NCI-H2081 (cell line): ENCODE results near the gene KIF26A.
"Not testable (repeated sequence)": the region's sequence is repeated elsewhere in the genome, so short reads cannot be mapped to it uniquely, and the experiment has no call there.

Source experiments
- DNase-seq, 2 experiments: peaks; one replicate each; lab custom pipeline; 2025; lab: John Stamatoyannopoulos, UW

The KIF26A gene

DNA sequence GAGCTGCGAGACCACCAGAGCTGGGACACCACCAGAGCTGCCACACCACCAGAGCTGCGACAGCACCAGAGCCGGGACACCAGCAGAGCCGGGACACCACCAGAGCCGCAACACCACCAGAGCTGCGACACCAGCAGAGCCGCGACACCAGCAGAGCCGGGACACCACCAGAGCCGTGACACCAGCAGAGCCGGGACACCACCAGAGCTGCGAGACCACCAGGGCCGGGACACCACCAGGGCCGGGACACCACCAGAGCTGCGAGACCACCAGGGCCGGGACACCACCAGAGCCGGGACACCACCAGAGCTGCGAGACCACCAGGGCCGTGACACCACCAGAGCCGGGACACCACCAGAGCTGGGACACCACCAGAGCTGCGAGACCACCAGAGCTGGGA is 69.9 kb downstream of the KIF26A start:
- DNase-seq, result not testable (repeated sequence)

DNA sequence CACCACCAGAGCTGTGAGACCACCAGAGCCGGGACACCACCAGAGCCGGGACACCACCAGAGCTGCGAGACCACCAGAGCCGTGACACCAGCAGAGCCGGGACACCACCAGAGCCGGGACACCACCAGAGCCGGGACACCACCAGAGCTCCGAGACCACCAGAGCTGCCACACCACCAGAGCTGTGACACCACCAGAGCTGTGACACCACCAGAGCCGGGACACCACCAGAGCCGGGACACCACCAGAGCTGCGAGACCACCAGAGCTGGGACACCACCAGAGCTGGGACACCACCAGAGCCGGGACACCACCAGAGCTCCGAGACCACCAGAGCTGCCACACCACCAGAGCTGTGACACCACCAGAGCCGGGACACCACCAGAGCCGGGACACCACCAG is 70.7 kb downstream of the KIF26A start:
- DNase-seq, result not testable (repeated sequence)

DNA sequence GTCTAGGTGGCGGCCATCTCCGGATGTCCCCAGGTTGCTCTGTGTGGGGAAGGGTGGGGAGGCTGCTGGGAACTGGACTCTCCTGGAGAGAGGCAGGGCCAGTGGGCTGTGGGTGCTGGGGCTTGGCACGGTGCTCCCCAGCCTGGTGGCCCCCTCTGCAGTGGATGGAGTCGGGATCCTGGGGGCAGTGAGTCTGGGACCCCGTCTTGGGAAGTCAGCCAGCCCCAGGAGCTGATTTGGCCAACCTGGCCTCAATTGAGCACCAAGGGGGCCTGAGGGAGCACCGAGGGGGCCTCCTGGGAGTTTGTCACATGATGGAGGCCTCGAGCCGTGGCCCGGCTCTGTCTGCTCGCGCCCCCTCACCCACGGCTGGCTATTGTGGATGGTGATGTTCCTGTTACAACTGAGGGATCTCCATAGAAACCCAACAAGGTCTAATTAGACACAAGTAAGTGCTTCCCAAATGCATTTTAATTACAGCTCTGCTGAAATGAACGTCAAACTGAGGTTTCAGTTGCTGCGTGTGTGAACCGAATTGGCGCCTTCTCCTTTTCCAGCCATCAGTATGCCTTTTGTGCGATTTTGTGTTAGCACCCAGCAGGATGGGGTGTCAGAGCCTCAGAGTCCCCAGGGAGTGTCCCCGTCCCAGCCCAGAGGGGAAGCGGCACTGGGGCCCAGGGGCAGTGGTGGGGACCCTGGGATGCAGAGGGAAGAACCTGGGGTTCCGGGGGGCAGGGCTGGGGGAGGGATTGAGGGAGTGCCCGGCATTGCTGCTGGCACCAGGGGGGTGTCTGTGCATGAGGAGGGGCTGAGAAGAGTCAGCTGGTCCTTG is 71.8 kb downstream of the KIF26A start:
- DNase-seq, result peak in 1 of 2 experiments; percentile 41

DNA sequence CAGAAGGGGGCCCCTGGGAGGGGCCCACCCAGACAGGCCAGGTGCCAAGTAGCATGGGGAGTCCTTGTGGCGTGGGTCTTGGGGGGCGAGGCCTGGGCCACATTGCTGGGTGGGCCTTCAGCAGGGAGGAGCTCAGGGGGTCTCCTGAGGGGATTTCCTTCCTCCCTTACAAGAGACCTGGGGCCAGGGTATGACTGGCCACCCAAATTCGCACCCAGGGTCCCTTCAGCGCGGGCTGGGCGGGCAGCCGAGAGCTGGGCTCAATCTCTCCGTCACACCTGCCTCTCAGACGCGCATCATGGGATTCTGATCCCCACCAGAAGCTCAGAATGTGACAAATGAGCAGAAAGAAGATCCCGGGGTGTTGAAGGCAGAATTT is 72.4 kb downstream of the KIF26A start:
- no peak for DNase-seq

DNA sequence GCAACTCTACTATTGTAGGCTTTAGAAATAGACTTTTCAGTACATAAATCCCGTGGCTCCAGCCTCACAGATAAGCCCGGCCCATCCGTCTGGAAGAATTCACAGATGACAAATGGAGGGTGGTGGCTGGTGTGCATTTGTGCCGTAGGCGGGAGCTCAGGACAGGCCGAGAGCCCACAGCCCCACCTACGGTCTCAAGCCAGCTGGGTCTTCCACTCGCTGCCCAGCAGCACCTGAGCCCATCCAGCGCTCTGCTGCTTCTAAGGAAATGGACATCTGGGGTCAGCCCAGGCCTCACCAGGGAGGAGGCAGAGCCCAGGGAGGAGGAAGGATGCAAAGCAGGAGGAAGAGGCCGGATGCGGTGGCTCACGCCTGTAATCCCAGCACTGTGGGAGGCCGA is 72.8 kb downstream of the KIF26A start:
- DNase-seq, result no peak

DNA sequence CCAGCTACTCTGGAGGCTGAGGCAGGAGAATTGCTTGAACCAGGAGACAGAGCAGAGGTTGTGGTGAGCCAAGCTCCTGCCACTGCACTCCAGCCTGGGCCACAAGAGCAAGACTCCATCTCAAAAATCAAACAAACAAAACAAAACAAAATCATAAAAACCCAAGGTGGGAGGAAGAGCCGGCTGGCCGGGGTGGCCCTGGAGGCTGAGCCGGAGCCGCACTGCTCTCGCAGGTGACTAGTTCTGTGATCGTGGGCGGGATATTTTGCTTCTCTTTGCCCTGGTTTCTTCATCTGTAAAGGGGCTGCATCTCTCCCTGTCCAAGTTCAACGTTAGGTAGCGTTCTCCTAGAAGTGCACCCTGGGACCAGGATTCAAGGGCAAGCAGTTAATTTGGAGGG is 73.4 kb downstream of the KIF26A start:
- DNase-seq, result no peak

DNA sequence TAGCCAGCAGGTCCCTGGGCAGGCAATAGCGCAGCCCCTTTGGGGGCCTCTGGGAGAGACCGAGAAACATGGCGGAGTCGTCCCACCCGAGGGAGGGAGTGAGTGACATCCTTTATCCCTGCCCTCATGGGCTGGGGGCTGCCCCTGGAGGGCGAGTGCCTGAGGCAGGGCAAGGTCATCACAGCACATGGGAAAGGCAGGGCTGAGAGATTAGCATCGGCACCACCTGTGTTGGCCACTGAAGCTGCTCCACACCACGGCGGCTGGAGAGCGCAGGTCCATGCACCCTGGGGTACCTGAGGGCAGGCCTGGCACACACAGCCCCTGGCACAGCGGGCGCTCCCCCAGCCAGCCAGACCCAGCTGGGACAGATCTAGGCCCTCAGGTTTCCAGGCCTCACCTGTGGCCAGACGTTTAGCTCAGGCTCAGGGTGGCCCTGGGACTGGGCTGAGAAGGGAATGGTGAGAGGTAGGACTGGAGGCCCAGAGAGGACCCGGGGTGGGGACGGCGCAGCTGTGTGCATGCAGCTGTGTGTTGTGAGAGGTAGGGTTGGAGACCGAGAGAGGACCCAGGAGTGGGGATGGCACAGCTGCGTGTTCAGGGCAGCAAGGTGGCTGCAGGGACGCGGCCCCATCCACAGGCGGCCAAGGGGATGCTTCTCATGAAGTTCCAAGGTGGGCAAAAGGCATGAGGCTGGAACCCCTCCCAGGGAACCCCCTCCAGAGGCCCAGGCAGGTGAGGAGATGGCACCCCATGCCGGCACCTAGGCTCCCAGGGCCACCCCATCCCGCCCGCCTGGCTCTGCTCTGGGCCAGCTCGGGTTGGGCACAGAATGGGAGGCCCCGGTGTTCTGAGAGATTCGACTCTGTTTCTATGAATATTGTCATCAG is 74.1 kb downstream of the KIF26A start:
- DNase-seq, result no peak

DNA sequence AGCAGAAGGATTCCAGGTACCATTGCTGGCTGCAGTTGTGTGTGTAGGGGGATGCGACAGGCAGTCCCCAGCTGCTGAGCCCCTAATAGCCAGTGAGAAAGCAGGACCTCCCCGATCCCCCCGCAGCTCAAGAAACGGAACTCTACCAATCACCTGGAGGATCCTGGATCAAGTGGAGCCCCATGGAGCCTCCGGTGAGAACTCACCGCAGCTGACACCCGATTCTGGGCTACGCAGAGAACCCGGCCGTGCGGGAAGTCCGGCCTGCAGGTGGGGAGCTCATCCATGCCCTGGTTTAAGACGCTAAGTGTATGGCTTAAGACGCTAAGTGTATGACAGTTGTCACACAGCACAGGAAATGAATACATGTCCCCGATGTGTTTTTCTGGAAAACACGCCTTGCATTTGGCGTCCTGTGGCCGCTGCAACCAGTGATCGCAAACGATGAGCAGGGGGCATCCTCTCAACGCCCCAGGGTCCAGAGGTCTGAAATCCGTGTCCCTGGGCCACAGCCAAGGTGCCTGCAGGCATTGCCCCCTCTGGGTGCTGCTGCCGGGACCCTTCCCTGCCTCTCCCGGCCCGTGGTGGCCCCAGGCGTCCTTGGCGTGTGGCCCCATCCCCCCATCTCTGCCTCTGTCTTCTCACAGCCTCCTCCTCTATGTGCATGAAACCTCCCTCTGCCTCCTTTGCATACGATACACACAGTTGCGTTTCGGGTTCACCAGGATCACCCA is 75.1 kb downstream of the KIF26A start:
- DNase-seq, result no peak

DNA sequence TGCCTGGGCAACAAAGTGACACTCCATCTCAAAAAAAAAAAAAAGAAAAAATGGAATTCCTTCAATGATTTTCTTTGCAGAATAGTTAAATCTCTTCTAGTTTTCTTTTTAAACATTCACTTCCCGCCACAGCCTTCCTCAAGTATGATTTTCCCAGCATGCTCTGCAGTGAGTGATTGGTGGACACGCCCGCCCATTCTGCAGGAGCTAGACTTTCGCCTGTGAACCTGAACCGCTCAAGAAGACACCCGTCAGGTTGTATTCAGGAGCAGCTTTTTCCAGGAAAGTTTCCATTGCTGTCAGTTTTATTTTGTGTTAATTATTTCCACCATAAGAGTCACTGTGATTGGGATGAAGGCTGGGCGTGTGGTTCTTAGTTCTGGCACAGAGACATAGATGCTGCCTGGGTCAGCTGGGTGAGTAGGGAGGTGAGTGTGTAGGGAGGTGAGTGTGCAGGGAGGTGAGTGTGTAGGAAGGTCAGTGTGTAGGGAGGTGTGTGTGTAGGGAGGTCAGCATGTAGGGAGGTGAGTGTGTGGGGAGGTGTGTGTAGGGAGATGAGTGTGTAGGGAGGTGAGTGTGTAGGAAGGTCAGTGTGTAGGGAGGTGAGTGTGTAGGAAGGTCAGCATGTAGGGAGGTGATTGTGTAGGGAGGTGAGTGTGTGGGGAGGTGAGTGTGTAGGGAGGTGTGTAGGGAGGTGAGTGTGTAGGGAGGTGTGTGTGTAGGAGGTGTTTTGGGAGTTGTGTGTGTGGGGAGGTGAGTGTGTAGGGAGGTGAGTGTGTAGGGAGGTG is 76.2 kb downstream of the KIF26A start:
- DNase-seq, result no peak

DNA sequence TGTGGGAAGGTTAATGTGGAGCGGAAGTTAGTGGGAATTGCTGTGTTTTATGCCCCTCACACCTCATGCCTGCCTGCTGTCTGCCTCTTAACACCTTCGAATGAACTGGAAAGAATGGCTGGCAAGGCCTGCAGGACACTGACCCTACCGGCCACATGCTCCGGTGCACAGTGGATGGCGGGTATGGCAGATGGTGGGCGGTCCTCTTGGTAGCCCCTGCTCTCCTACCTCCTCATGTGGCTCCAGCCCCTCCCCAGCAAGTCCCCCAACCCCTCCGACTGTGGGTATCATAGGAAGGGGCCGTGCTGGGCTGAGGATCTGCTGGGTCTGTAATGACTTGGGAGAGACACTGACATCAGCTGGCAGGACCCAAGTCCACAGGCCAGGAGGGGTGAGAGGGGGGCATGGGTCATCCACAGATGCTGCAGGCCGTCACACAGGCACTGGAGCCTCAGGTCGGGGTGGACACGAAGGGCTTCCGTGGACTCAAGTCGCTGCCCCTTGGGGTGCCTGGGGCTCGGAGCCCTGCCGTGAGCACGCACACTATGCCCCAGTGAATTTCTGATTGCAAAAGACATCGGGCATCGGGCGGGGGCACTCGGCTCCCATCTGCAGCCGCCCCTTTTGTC is 77.4 kb downstream of the KIF26A start:
- DNase-seq, result no peak

DNA sequence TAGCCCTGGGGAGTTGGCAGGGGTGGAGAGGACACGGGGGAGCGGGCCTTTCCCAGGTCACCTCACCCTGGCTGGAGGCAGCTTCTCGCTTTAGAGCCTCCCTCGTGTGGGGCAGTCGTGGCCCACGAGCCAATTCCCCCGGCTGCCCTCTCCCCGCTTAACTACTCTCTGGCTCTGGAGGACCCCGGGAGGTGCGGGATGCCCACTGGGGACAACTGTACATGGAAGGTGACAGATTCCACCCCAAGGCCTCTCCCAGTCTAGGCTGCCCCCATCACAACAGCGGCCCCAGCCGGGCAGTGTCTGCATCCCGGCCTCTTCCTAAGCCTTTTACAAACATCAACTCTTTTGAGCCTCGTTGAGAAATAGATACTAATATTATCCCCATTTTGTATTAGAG is 78.1 kb downstream of the KIF26A start:
- no peak for DNase-seq

DNA sequence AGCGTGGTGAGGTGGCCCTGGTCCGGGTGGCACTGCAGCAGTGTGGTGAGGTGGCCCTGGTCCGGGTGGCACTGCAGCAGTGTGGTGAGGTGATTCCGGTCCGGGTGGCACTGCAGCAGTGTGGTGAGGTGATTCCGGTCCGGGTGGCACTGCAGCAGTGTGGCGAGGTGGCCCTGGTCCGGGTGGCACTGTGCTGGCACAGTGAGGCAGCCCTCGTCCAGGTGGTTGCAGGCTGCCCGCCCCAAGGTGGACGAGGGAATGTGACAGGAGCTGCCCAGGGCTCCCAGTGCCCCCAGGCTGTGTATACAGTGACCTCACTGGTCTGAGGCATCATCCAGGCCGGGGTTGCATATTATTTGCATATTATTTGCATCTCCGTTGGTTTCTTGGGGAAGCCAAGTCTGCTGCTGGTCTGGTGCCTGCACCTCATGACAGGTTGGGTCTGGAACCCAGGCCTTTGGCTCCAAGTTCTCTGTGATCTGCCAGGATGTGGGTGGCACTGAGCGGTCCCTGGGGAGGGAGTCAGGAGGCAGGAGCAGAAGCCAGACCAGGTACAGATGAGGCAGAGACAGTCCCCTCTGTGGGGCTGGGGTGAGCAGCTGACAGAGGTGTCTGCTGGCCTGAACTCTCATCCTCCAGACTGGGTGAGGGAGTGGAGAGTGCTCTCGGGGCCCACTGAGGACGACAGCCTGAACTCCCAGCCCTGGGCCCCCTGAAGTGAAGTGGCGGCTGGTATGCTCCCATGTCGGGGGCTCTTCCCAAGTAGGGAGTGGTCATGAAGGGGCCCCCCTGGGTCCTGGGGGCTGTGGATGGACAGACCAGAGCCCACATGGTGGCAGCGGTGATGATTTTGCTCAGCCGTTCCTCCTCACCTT is 79.3 kb downstream of the KIF26A start:
- no peak for DNase-seq

DNA sequence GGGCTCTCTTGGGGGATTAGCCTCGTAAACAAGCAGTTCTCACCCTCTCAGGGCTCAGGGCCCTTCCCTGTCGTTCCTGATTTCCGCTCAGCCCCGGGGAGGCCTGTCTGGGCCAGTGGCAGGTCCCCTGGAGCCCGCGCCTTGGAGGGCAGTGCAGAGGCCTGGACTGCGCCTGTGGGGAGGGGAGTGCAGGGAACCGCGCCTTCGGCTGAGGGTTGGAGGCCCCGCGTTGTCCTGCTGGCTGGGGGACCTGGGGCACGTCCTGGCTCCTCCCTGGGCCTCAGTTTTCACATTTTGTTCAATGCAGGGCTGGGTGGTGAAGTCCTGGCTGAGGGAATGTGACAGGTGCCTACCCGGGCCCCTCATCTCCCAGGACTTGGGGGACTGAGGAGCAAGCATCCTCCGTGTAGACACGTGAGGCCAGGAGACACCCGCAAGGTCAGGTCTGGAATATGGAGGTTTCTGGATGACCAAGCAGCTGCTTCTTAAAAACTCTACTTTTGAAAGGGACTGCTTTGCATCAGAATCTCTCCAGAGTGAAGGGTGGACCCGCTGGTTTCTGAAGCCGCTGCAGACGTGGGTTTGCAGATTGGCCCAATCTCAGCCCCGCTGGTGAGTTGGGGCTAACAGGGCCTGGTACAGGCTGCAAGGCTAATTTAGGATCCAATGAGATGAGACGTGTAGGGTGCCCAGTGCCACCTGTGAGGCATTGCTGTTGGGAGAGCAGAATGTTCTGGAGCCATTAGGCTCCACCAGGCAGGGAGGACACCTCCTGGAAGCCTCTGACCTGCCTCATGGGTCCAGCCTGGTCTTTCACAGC is 80.2 kb downstream of the KIF26A start:
- no peak for DNase-seq

DNA sequence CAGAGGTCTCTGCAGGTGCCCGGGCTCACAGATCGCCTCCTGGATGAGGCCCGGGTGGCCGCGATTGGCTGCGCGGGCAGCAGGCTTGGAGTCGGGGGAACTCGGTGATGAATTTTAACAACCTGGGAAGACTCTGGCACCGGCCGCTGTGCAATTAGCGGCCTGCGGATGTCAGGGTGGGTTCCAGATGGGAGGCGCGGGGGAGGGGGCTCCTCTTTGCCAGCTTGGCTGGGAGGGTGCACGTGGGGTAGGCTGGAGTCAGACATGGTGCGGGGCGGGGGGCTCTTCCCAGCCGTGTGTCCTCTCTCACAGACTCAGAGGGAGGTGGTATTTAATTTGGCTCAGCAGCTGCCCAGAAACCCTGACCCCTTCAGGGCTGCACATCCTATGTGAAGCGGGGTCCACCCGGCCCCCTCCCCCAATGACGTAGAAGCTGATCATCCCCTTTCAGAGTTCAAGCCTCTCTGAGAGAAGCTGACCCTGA is 81.4 kb downstream of the KIF26A start:
- no peak for DNase-seq

DNA sequence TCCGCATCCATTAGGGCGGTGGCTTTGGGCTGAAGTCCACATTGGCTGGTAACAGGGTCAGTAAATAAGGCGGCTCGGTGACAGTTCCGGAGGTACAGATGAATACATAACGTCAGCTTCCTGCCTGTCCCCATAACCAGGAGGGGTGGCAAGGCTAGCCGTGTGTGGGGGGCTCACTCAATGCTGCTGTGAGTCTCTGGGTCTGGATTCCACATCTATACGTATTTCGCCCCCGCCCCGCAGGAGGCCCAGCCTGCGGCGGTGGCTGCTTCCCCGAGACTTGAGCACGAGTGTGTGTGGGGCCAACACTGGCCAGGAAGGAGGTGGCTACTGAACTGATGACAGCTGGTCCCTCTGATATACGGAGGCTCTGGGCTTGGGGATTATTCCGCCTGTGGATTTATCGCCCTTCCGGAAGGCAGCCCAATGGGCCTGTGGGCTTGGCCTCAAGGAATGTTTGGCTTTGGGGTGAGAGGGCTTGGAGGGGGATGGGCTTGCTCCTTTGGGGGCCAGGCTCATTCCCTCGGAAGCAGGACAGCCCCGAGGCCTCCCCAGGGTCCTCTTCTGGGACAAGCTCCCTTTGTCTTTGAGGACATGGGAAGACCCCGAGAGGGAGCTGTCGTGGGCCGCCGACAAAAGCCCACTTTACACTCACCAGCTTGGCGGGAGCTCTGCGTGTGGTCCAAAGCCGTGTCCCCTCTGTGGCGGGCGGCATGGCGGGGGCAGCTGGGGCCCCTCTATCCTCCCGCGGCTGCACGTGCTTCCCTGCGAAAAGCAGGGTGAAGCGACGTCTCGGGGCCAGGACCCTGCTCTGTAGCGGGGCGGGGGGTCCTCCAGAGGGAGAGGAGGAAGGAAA is 82.1 kb downstream of the KIF26A start:
- DNase-seq, result no peak

DNA sequence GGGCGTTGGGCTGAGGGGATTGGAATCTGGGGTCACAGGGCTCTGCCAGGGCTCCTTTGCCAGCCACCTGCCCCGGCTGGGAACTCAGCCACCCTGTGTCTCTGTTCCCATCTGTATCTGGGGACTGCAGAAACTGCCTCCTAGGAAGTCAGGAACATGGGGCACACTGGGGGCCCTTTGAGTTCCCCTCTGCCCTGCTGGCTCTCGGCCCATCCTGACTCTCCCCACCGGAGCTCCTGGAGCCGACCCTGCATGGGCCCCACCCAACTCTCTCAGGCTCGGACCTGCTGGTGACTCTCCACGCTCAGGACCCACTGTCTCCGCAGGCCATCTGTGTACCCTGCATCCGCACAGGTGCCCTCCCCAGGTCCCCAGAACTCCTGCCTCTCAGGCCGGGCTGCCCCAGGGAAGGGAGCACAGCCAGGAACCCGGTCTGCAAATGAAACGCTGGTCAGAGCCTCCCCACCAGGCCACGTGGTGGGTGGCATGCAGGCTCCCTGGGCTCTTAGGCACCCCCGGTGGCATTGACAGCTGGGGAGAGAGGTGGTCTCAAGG is 82.8 kb downstream of the KIF26A start:
- DNase-seq, result no peak

DNA sequence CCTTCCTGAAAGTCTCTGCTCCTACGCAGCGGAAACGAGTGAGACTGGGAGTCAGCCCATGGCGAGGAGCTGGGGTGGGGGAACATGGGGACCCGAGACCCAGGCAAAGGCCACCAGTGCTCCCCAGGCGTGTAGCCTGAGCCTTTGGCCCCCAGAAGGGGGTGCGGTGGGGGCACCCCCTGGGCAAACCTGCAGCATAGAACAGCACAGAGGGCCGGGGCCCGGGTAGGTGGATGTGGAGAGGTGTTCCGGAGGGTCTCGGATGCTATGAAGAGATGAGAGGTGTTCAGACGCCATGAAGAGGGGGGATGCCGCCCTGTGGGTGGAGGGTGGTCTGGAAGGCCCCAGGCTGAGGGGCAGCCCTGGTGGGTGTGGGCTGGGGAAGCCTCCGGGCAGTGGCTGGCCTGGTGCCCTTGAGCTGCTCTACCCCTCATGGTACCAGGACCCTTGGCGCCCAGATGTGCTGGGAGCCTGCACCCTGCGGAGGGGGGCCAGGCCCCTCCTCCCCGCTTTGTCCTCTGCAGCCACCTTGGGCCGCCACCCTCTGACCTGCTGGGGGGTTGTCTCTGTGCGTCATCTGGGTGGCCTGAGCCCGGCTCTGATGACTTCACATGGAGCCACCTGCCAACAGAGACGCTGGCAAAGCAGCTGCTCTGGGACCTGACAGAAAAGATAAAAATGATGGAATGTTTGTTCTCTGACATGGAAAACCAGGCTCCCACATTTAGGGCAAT is 83.4 kb downstream of the KIF26A start:
- peak in 1 of 2 experiments; percentile 27 for DNase-seq
